ENCODE results near the gene RBM19. TPM values are rescaled to one million over a fixed set of nuclear protein-coding genes. Genes with fewer than 3 reads are reported as not detected.

Gene RBM19
- total and polyA plus RNA-seq, 2 of the 4 experiments (the other 2 are of a cell fraction) = 18.7 to 19.2 TPM

DNA sequence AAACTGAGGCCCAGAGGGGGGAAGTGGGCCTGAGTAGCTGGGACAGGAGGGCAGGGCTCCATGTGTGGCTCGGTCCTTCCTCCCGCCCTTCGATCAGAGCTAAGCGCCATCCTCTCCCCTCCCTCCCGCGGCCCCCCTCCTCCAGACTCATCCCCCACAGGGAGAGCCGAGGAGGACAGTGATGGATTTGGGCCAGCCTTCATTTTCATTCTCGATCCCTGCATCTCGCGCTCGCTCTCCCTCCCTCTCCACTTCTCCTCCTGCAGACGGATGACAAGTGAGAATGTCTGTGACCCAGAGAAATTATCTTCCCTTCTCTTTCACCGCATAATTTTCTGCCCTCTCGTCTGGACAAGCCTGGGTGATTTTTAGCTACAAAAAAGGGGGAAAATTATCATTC, 183.3 kb downstream of the RBM19 start:
- CTCF ChIA-PET = no interaction called here
- Histone ChIP-seq H3K27ac (ENCODE audit: insufficient read depth, low read length) (no peak overlapping the region), H3K14ac (replicated peaks; ENCODE audit: low read depth, low read length) (no peak overlapping the region), H4K5ac (ENCODE audit: low read depth, low read length) (no peak overlapping the region), H2AK5ac (ENCODE audit: low read depth, low read length) (no peak overlapping the region), H3K4me2 (ENCODE audit: low read depth, low read length) (no peak overlapping the region; the same call in 1 of the 2 replicates), H3K9me3 (ENCODE audit: control insufficient read depth, insufficient read depth, low read length) (no peaks in the 10 kb centered on the region), H2AK9ac (replicated peaks; ENCODE audit: low read depth, low read length, poor library complexity) (no peak overlapping the region), H4K8ac (ENCODE audit: low read depth in 2 of 2, low read length in 2 of 2) (no peak overlapping the region), H3K4ac (ENCODE audit: low read depth, low read length) (no peak overlapping the region), H2BK5ac (ENCODE audit: low read depth, low read length, poor library complexity, severe bottlenecking) (no peak overlapping the region), H3K4me3 (ENCODE audit: insufficient read depth, low read depth, low read length) (no peak overlapping the region), H3K27me3 (ENCODE audit: control insufficient read depth, insufficient read depth, low read length) (peaks cover 16% of the 10 kb centered on the region), H2BK120ac (ENCODE audit: low read depth, low read length) (no peak overlapping the region), H3K9me1 (ENCODE audit: insufficient read depth, low read length) (peaks cover 5% of the 10 kb centered on the region; the same call in 1 of the 2 replicates), H3K4me1 (ENCODE audit: control insufficient read depth, insufficient read depth, low read length) (no peaks in the 10 kb centered on the region), H4K91ac (ENCODE audit: insufficient read depth, low read depth, low read length) (no peak overlapping the region), H4K20me1 (ENCODE audit: insufficient read depth, low read length) (no peaks in the 10 kb centered on the region), H3K9ac (ENCODE audit: low read depth, low read length) (no peak overlapping the region), H3K18ac (ENCODE audit: low read depth, low read length) (no peak overlapping the region), H2AFZ (replicated peaks; ENCODE audit: low read length, poor library complexity) (no peak overlapping the region), H3K36me3 (ENCODE audit: control insufficient read depth, insufficient read depth, low read length) (no peaks in the 10 kb centered on the region), H3K79me1 (ENCODE audit: low read depth in 1 of 2, low read length in 2 of 2) (no peaks in the 10 kb centered on the region), H3K23ac (ENCODE audit: low read depth, low read length) (no peak overlapping the region), H2BK20ac (ENCODE audit: low read depth, low read length) (no peak overlapping the region), H2BK15ac (ENCODE audit: low read depth, low read length) (no peak overlapping the region), H3K56ac (ENCODE audit: extremely low read depth, insufficient read depth, low read length) (no peak overlapping the region)
- intact Hi-C loops (cut with micrococcal nuclease) = no loop called here
- ATAC-seq (ENCODE audit: low read depth) (no peak), DNase-seq (no peak)
- dilution Hi-C loops (cut with HindIII; ENCODE audit: low sequenced_read_pairs, unreplicated experiment) = no loop called here
- in situ Hi-C loops (cut with MboI; ENCODE audit: low sequenced_read_pairs) = no loop called here
- TF ChIP-seq MAFK (IDR thresholded peaks at IDR 0.05; ENCODE audit: low read depth, low read length) (no peak), SMC3 (IDR thresholded peaks at IDR 0.05; ENCODE audit: low read depth, low read length) (no peak), RFX5 (IDR thresholded peaks at IDR 0.05; ENCODE audit: low read depth, low read length) (no peak), CHD1 (IDR thresholded peaks at IDR 0.05; ENCODE audit: low read depth, low read length) (no peak), RAD21 (IDR thresholded peaks at IDR 0.05; ENCODE audit: low read length) (no peak), MXI1 (IDR thresholded peaks at IDR 0.05; ENCODE audit: borderline replicate concordance, low read depth, low read length) (no peak), BHLHE40 (IDR thresholded peaks at IDR 0.05; ENCODE audit: low read depth, low read length) (no peak), MAZ (IDR thresholded peaks at IDR 0.05; ENCODE audit: borderline replicate concordance, low read depth, low read length) (no peak), CTCF (conservative IDR thresholded peaks at IDR 0.05; ENCODE audit: low read depth, low read length) (no peak), RCOR1 (IDR thresholded peaks at IDR 0.05; ENCODE audit: insufficient replicate concordance, low read length) (no peak), POLR2A (IDR thresholded peaks at IDR 0.05; ENCODE audit: low read depth, low read length) (no peak), FOS (IDR thresholded peaks at IDR 0.05; ENCODE audit: low read depth, low read length) (no peak)
- TF ChIP-seq, protein P1, sequence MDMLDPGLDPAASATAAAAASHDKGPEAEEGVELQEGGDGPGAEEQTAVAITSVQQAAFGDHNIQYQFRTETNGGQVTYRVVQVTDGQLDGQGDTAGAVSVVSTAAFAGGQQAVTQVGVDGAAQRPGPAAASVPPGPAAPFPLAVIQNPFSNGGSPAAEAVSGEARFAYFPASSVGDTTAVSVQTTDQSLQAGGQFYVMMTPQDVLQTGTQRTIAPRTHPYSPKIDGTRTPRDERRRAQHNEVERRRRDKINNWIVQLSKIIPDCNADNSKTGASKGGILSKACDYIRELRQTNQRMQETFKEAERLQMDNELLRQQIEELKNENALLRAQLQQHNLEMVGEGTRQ (IDR thresholded peaks at IDR 0.05; ENCODE audit: low read depth, low read length) = no peak
- POLR2A ChIA-PET (ENCODE audit: unreplicated experiment) = no interaction called here
- WGBS, 2 experiments (ENCODE audit: extremely low coverage in 2 of 2, insufficient read length in 1 of 2) = no CpG with 5 or more reads among the region's 14 CpGs
- BruUV-seq (replicated peaks) = no TSS peak
